ENCODE data around the gene SNUPN. TPM values are rescaled to one million over a fixed set of nuclear protein-coding genes. Genes with fewer than 3 reads are reported as not detected.
"Not testable (repeated sequence)": the region's sequence is repeated elsewhere in the genome, so short reads cannot be mapped to it uniquely, and the experiment has no call there.

The SNUPN gene
- total and polyA plus RNA-seq, 2 of the 8 experiments (the other 6 are each of a cell fraction or from before 2014, with no cell fraction given): 13.3 to 28.2 TPM

GRCh38 chr15:75558955-75559354 lies 66.6 kb downstream of the SNUPN start:
- H3K36me3 ChIP-seq (ENCODE audit: control insufficient read depth in 2 of 4, insufficient read depth in 4 of 4, low read length in 3 of 4); H4K20me1 ChIP-seq (replicated peaks in 1 of 2; ENCODE audit: control insufficient read depth in 1 of 2, insufficient read depth in 2 of 2, low read length in 2 of 2); POLR2A ChIA-PET (ENCODE audit: partially characterized antibody): not testable (repeated sequence)

More at GRCh38 chr15:75558955-75559354, 66.6 kb downstream of the SNUPN start:
- H2AK5ac ChIP-seq (ENCODE audit: low read depth, low read length); H3K4me2 ChIP-seq (ENCODE audit: insufficient read depth in 1 of 2, low read depth in 2 of 2, low read length in 2 of 2); H2BK5ac ChIP-seq (ENCODE audit: low read depth, low read length); H2BK12ac ChIP-seq (ENCODE audit: low read depth, low read length); H3K9ac ChIP-seq (replicated peaks in 1 of 4; ENCODE audit: extremely low read depth in 1 of 4, low read depth in 3 of 4, low read length in 3 of 4); H2AFZ ChIP-seq (ENCODE audit: low read length); H4K8ac ChIP-seq (ENCODE audit: extremely low read depth, insufficient read depth, low read length); H4K91ac ChIP-seq (replicated peaks; ENCODE audit: insufficient read length, low read length); H3K4ac ChIP-seq (replicated peaks; ENCODE audit: insufficient read length, low read depth, low read length); DNase-seq (ENCODE audit: low read depth in 1 of 2, low spot score in 2 of 2); H3K27me3 ChIP-seq (replicated peaks in 1 of 4; ENCODE audit: control insufficient read depth in 3 of 4, extremely low read depth in 1 of 4, insufficient read depth in 3 of 4, low read length in 3 of 4); H3K4me1 ChIP-seq (replicated peaks in 1 of 4; ENCODE audit: control insufficient read depth in 3 of 4, insufficient read depth in 4 of 4, low read length in 3 of 4); H3K23me2 ChIP-seq (ENCODE audit: low read depth, low read length); H3K18ac ChIP-seq (ENCODE audit: extremely low read depth, low read length); FAIRE-seq; H2BK20ac ChIP-seq (ENCODE audit: low read length); H3K27ac ChIP-seq (ENCODE audit: low read depth, low read length); CTCF ChIA-PET (ENCODE audit: partially characterized antibody); H3K14ac ChIP-seq (ENCODE audit: insufficient read length); H4K5ac ChIP-seq (ENCODE audit: insufficient read length, low read depth, low read length); H3K23ac ChIP-seq (ENCODE audit: insufficient read length); H3K56ac ChIP-seq (replicated peaks; ENCODE audit: insufficient read length, low read depth, low read length); H2BK15ac ChIP-seq (ENCODE audit: low read length); H2BK120ac ChIP-seq (replicated peaks; ENCODE audit: low read depth, low read length); H3K4me3 ChIP-seq (ENCODE audit: extremely low read depth in 1 of 4, insufficient read depth in 2 of 4, low read depth in 3 of 4, low read length in 4 of 4); H3K79me1 ChIP-seq (ENCODE audit: low read depth, low read length); H3K9me3 ChIP-seq (ENCODE audit: insufficient read depth in 2 of 2, low read depth in 1 of 2, low read length in 1 of 2): not testable (repeated sequence)
- WGBS, 2 experiments (ENCODE audit: extremely low coverage in 1 of 2, insufficient coverage in 1 of 2, insufficient read length in 1 of 2, insufficient replicate concordance in 2 of 2, low coverage in 1 of 2, low lambda C conversion rate in 2 of 2, missing lambda C conversion rate in 1 of 2): 97% methylated on average over 13 of the region's 28 CpGs; no CpG with 5 or more reads in 1 of the 2 experiments
- H3K79me2 ChIP-seq (ENCODE audit: control insufficient read depth in 1 of 2, insufficient read depth in 2 of 2, low read length in 2 of 2): peaks cover 0 to 53% of the 10 kb centered on the region in 2 experiments; a peak in 2 of 4 replicates

Measured in H1 (cell line).